GM23338 (cell line): Measurements from ENCODE around the gene ARSB. TPM values are rescaled to one million over a fixed set of nuclear protein-coding genes. Genes with fewer than 3 reads are reported as not detected.

ENCODE experiments used
- ATAC-seq: fragments of 200-7000 bp; cut with Tn5 transposase; 3 replicates; pipeline ENCODE4 v1.9.1; 2020
- DNase-seq: peaks from one replicate; pipeline ENCODE4 v3.0.0-alpha.2; 2015; ENCODE audit warnings: low spot score
- H2AFZ ChIP-seq: fragments of 200-600 bp; sonication (generic); 2 replicates; pipeline ENCODE4 v1.8.0; 2016; ENCODE audit warnings: antibody characterized with exemption, mild to moderate bottlenecking, moderate library complexity
- H3F3A ChIP-seq: fragments of 200-600 bp; sonication (generic); replicated peaks from 2 replicates; pipeline ENCODE4 v1.8.0; 2017; ENCODE audit warnings: antibody characterized with exemption, mixed run types, low read depth
- H3K27ac ChIP-seq: fragments of 200-600 bp; sonication (generic); 2 replicates; pipeline ENCODE4 v1.6.1; 2016; ENCODE audit warnings: low read depth
- H3K27me3 ChIP-seq: fragments of 200-600 bp; sonication (generic); 2 replicates; pipeline ENCODE4 v1.8.0; 2016; ENCODE audit warnings: mild to moderate bottlenecking, mixed run types, moderate library complexity; ENCODE audit not compliant: insufficient read depth
- H3K36me3 ChIP-seq: fragments of 200-600 bp; sonication (generic); 2 replicates; pipeline ENCODE4 v1.8.0; 2016; ENCODE audit warnings: mild to moderate bottlenecking; ENCODE audit not compliant: insufficient read depth
- H3K4me1 ChIP-seq: fragments of 200-600 bp; sonication (generic); 2 replicates; pipeline ENCODE4 v1.8.0; 2016; ENCODE audit warnings: mild to moderate bottlenecking, moderate library complexity; ENCODE audit not compliant: insufficient read depth
- H3K4me2 ChIP-seq: fragments of 200-600 bp; sonication (generic); 2 replicates; pipeline ENCODE4 v1.7.1; 2017; ENCODE audit warnings: mixed run types
- H3K4me3 ChIP-seq: fragments of 200-600 bp; sonication (generic); 2 replicates; pipeline ENCODE4 v1.6.1; 2016; ENCODE audit warnings: mixed run types
- H3K79me2 ChIP-seq: fragments of 200-600 bp; sonication (generic); replicated peaks from 2 replicates; pipeline ENCODE4 v1.8.0; 2017; ENCODE audit warnings: mild to moderate bottlenecking; ENCODE audit not compliant: insufficient read depth
- H3K9me2 ChIP-seq: fragments of 200-600 bp; sonication (generic); 2 replicates; pipeline ENCODE4 v1.8.0; 2017; ENCODE audit not compliant: insufficient read depth
- H4K20me1 ChIP-seq: fragments of 200-600 bp; sonication (generic); replicated peaks from 2 replicates; pipeline ENCODE4 v1.8.0; 2017; ENCODE audit warnings: mild to moderate bottlenecking; ENCODE audit not compliant: insufficient read depth
- H3K27ac Mint-ChIP-seq: 2 replicates; pipeline ENCODE4 v1.8.0; 2020; ENCODE audit warnings: inconsistent platforms, mild to moderate bottlenecking, moderate library complexity, mixed read lengths
- H3K27me3 Mint-ChIP-seq: 3 replicates; pipeline ENCODE4 v1.8.0; 2022; ENCODE audit warnings: low read depth, mild to moderate bottlenecking, moderate library complexity, mixed read lengths, inconsistent platforms; ENCODE audit not compliant: insufficient read depth, poor library complexity
- H3K36me3 Mint-ChIP-seq: 3 replicates; pipeline ENCODE4 v1.8.0; 2021; ENCODE audit warnings: low read depth, mild to moderate bottlenecking, inconsistent platforms, moderate library complexity, mixed read lengths
- H3K4me1 Mint-ChIP-seq: 3 replicates; pipeline ENCODE4 v1.8.0; 2020; ENCODE audit warnings: mild to moderate bottlenecking, inconsistent platforms, mixed read lengths
- H3K4me3 Mint-ChIP-seq: 3 replicates; pipeline ENCODE4 v1.8.0; 2021; ENCODE audit warnings: moderate library complexity, mild to moderate bottlenecking, inconsistent platforms, mixed read lengths
- H3K9me3 Mint-ChIP-seq: 3 replicates; pipeline ENCODE4 v1.8.0; 2020; ENCODE audit warnings: moderate library complexity, mild to moderate bottlenecking, inconsistent platforms, mixed read lengths
- CREB1 ChIP-seq: fragments of 250-450 bp; sonication (Bioruptor Pico); IDR thresholded peaks from 2 replicates; pipeline ENCODE4 v1.5.0; 2020; ENCODE audit warnings: low read depth, mild to moderate bottlenecking, moderate library complexity
- EZH2 ChIP-seq: fragments of 200-600 bp; sonication (generic); IDR thresholded peaks from one replicate; pipeline ENCODE4 v1.8.0; 2017; ENCODE audit warnings: antibody characterized with exemption, mild to moderate bottlenecking, low read depth; ENCODE audit not compliant: unreplicated experiment
- POLR2AphosphoS5 ChIP-seq: IDR thresholded peaks from 2 replicates; pipeline ENCODE4 v1.6.1; 2016; ENCODE audit warnings: antibody characterized with exemption, low read depth
- STAT1 ChIP-seq: IDR thresholded peaks from one replicate; pipeline ENCODE4 v1.6.1; 2016; ENCODE audit warnings: antibody characterized with exemption; ENCODE audit not compliant: unreplicated experiment
- ZNF331 ChIP-seq: fragments of 250-450 bp; sonication (Bioruptor Pico); IDR thresholded peaks from 2 replicates; pipeline ENCODE4 v1.5.0; 2020; ENCODE audit warnings: low read depth, mild to moderate bottlenecking, moderate library complexity
- polyA plus RNA-seq: library from polyadenylated mRNA; unstranded; fragments of >200 nt; fragmentation: Nextera tagmentation; extraction: Ambion mirVana; gene quantifications from 2 replicates; pipeline ENCODE4 v1.2.1, GENCODE V29; 2016
- total RNA-seq: library from RNA; depleted of rRNA; stranded (reverse); fragments of >200 nt; shearing (Covaris generic); gene quantifications from 2 replicates; pipeline ENCODE4 v1.2.3, GENCODE V29; 2014
- TF ChIP-seq, protein P1 (sequence below): IDR thresholded peaks from one replicate; pipeline ENCODE4 v1.6.1; 2018; ENCODE audit warnings: antibody characterized with exemption; ENCODE audit not compliant: unreplicated experiment
- TF ChIP-seq, protein P2 (sequence below): fragments of 250-450 bp; sonication (Bioruptor Pico); IDR thresholded peaks from 2 replicates; pipeline ENCODE4 v1.5.0; 2020; ENCODE audit warnings: mild to moderate bottlenecking, moderate library complexity

ARSB gene
- total and polyA plus RNA-seq, 2 experiments from 2014 or later: 7.4 to 24.6 TPM

DNA sequence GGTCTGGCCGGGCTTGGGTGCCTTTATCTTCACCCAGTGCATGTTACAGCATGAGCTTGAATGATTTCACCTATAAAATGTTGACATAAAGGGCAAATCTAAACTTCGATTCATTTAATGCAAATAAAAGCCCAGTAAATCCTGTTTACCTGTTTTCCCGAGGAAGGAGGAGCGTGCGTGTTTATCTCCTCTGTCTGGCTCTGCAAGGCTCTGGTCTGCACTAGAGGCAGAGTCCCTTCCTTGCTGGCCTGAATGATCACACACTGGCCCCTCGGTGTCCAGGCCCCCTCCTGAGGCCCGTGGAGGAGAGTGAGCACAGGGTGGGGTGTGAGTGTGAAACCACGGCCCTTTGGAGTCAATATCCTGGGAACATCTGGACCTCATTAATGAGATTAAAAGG is 211.5 kb downstream of the ARSB start:
- no peak overlapping the region for H3K27ac Mint-ChIP-seq
- Histone ChIP-seq H3F3A (no peaks in the 10 kb centered on the region), H3K79me2 (no peaks in the 10 kb centered on the region), H3K4me3 (no peak overlapping the region), H3K9me2 (peaks cover 7% of the 10 kb centered on the region; the same call in 1 of the 2 replicates), H3K4me2 (no peak overlapping the region), H3K4me1 (peaks cover 9% of the 10 kb centered on the region), H3K36me3 (no peaks in the 10 kb centered on the region), H2AFZ (no peak overlapping the region; the same call in 1 of the 2 replicates), H4K20me1 (no peaks in the 10 kb centered on the region), H3K27ac (no peak overlapping the region), H3K27me3 (no peaks in the 10 kb centered on the region)
- H3K27me3 Mint-ChIP-seq: peaks cover 5% of the 10 kb centered on the region
- peaks cover 2% of the 10 kb centered on the region; the same call in 1 of the 3 replicates for H3K36me3 Mint-ChIP-seq
- H3K4me3 Mint-ChIP-seq: no peak overlapping the region
- TF ChIP-seq CREB1 (CRISPR knock-in tag): no peak
- TF ChIP-seq STAT1: no peak
- TF ChIP-seq, protein P1, sequence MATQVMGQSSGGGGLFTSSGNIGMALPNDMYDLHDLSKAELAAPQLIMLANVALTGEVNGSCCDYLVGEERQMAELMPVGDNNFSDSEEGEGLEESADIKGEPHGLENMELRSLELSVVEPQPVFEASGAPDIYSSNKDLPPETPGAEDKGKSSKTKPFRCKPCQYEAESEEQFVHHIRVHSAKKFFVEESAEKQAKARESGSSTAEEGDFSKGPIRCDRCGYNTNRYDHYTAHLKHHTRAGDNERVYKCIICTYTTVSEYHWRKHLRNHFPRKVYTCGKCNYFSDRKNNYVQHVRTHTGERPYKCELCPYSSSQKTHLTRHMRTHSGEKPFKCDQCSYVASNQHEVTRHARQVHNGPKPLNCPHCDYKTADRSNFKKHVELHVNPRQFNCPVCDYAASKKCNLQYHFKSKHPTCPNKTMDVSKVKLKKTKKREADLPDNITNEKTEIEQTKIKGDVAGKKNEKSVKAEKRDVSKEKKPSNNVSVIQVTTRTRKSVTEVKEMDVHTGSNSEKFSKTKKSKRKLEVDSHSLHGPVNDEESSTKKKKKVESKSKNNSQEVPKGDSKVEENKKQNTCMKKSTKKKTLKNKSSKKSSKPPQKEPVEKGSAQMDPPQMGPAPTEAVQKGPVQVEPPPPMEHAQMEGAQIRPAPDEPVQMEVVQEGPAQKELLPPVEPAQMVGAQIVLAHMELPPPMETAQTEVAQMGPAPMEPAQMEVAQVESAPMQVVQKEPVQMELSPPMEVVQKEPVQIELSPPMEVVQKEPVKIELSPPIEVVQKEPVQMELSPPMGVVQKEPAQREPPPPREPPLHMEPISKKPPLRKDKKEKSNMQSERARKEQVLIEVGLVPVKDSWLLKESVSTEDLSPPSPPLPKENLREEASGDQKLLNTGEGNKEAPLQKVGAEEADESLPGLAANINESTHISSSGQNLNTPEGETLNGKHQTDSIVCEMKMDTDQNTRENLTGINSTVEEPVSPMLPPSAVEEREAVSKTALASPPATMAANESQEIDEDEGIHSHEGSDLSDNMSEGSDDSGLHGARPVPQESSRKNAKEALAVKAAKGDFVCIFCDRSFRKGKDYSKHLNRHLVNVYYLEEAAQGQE: no peak
- no peak for TF ChIP-seq POLR2AphosphoS5
- TF ChIP-seq EZH2: no peak
- TF ChIP-seq, protein P2, sequence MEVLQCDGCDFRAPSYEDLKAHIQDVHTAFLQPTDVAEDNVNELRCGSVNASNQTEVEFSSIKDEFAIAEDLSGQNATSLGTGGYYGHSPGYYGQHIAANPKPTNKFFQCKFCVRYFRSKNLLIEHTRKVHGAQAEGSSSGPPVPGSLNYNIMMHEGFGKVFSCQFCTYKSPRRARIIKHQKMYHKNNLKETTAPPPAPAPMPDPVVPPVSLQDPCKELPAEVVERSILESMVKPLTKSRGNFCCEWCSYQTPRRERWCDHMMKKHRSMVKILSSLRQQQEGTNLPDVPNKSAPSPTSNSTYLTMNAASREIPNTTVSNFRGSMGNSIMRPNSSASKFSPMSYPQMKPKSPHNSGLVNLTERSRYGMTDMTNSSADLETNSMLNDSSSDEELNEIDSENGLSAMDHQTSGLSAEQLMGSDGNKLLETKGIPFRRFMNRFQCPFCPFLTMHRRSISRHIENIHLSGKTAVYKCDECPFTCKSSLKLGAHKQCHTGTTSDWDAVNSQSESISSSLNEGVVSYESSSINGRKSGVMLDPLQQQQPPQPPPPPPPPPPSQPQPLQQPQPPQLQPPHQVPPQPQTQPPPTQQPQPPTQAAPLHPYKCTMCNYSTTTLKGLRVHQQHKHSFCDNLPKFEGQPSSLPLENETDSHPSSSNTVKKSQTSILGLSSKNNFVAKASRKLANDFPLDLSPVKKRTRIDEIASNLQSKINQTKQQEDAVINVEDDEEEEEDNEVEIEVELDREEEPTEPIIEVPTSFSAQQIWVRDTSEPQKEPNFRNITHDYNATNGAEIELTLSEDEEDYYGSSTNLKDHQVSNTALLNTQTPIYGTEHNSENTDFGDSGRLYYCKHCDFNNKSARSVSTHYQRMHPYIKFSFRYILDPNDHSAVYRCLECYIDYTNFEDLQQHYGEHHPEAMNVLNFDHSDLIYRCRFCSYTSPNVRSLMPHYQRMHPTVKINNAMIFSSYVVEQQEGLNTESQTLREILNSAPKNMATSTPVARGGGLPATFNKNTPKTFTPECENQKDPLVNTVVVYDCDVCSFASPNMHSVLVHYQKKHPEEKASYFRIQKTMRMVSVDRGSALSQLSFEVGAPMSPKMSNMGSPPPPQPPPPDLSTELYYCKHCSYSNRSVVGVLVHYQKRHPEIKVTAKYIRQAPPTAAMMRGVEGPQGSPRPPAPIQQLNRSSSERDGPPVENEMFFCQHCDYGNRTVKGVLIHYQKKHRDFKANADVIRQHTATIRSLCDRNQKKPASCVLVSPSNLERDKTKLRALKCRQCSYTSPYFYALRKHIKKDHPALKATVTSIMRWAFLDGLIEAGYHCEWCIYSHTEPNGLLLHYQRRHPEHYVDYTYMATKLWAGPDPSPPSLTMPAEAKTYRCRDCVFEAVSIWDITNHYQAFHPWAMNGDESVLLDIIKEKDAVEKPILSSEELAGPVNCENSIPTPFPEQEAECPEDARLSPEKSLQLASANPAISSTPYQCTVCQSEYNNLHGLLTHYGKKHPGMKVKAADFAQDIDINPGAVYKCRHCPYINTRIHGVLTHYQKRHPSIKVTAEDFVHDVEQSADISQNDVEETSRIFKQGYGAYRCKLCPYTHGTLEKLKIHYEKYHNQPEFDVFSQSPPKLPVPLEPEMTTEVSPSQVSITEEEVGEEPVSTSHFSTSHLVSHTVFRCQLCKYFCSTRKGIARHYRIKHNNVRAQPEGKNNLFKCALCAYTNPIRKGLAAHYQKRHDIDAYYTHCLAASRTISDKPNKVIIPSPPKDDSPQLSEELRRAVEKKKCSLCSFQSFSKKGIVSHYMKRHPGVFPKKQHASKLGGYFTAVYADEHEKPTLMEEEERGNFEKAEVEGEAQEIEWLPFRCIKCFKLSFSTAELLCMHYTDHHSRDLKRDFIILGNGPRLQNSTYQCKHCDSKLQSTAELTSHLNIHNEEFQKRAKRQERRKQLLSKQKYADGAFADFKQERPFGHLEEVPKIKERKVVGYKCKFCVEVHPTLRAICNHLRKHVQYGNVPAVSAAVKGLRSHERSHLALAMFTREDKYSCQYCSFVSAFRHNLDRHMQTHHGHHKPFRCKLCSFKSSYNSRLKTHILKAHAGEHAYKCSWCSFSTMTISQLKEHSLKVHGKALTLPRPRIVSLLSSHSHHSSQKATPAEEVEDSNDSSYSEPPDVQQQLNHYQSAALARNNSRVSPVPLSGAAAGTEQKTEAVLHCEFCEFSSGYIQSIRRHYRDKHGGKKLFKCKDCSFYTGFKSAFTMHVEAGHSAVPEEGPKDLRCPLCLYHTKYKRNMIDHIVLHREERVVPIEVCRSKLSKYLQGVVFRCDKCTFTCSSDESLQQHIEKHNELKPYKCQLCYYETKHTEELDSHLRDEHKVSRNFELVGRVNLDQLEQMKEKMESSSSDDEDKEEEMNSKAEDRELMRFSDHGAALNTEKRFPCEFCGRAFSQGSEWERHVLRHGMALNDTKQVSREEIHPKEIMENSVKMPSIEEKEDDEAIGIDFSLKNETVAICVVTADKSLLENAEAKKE: no peak
- TF ChIP-seq ZNF331 (CRISPR knock-in tag): no peak
- no peaks in the 10 kb centered on the region; the same call in 2 of the 3 replicates for H3K9me3 Mint-ChIP-seq
- ATAC-seq (no peak), DNase-seq (no peak)
- H3K4me1 Mint-ChIP-seq: peaks cover 15% of the 10 kb centered on the region
